ENCODE results near the gene GID8.

GID8 gene

GRCh38 chr20:62944746-62945145 lies 6.8 kb downstream of the GID8 start:
- DNase-seq, result no peak

DNA sequence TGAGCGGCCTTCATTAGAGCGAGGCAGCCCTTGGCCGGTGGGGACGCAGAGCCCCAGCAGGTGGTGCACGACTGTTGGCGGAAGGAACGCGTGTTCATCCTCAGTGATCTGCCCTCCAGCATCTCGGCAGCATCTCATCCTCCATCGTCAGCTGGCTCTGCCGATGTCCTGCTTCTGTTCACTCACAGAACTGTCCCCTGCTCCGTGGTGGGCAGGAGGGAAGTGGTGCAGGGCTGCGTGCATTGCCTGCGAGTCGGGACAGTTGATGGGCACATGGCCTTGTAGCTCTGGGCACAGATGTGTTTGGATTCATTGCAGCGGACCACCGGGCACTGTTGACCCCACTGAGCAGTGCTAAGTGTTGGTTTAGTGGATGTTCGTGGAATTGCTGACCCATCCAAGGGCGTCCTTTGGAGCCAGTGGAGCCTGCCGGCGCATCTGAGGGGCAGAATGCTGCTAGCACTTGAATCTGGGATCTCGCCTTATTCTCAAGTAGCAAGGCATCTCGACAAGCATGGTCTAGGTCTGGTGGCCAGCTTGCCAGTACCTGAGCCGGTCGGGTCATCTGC lies 7.9 kb downstream of the GID8 start:
- DNase-seq, result no peak

- no peak for DNase-seq
Measured at GRCh38 chr20:62946918-62947317, 9.0 kb downstream of the GID8 start.

GRCh38 chr20:62947532-62948300 lies 9.8 kb downstream of the GID8 start:
- no peak for DNase-seq

- DNase-seq, result no peak
Measured at GRCh38 chr20:62949153-62949821, 11.3 kb downstream of the GID8 start.

DNA sequence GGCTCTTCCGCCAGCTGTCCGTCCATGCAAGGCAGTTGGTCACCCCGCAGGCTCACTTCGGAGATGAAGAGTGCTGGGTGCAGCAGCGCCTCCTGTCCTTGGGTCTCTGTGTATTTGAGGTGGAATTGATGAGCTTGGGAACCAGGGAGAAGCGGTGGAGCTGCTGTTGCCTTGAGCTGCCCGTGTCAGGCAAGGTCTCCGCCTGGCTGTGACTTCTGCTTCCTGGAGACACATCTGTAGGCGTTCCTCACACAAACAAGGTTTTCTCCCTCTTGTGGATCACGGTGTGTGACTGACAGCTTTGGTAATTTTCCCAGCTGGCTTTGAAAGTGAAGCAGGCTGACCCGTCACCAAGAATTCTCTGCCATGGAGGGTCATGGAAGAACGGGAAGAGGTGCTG lies 12.0 kb downstream of the GID8 start:
- no peak for DNase-seq

DNA sequence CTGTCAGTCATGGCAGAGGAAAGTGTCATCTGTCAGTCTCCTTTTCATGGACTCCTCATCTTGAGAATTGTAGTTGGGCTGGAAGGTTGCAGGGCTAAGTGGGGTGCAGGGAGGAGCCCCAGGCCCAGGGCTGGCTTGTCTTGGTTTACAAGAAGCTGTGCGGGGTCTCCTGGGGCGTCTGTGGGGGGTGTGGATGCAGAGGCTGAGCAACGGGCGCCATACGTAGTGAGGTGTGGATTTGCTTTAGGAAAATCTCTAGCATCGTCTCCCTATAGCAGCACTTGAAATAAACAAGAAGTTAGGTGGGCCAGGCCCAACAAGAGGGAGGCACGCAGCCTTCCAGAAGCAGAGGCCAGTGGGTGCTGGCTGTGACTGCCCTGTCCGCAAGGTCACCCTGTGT lies 12.8 kb downstream of the GID8 start:
- no peak for DNase-seq

- DNase-seq, result no peak
Measured at GRCh38 chr20:62951143-62951895, 13.4 kb downstream of the GID8 start.

GRCh38 chr20:62951896-62952372 lies 14.0 kb downstream of the GID8 start:
- DNase-seq, result no peak

DNA sequence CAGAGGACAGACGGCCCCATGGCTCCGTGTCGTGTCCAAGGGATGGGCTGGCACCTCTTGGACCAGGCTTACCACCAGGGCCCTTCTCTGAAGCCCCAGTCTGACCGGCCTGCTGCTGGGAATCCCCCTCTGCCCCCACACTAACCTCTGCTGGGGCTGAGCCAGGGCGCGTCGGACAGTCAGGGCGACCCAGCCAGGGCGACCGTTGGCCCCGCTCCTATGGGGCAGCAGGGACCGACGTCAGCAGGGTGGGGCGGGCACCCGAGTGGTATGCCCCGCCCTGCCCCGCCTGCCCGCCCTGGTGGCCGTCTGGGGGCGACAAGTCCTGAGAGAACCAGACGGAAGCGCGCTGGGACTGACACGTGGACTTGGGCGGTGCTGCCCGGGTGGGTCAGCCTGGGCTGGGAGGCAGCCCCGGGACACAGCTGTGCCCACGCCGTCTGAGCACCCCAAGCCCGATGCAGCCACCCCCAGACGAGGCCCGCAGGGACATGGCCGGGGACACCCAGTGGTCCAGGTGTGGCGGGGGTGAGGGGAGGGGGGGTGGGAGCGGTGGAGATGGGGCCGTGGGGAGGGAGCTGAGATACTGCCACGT lies 14.5 kb downstream of the GID8 start, which contains the start of gene SLC17A9:
Gene SLC17A9, plus strand, starts transcription at position 337 of the 595 bp plus-strand sequence. Its CDS starts 122 bp downstream, at position 459.
- peak; percentile 27 for DNase-seq

GRCh38 chr20:62952968-62953838 lies 15.3 kb downstream of the GID8 start:
- DNase-seq, result no peak

DNA sequence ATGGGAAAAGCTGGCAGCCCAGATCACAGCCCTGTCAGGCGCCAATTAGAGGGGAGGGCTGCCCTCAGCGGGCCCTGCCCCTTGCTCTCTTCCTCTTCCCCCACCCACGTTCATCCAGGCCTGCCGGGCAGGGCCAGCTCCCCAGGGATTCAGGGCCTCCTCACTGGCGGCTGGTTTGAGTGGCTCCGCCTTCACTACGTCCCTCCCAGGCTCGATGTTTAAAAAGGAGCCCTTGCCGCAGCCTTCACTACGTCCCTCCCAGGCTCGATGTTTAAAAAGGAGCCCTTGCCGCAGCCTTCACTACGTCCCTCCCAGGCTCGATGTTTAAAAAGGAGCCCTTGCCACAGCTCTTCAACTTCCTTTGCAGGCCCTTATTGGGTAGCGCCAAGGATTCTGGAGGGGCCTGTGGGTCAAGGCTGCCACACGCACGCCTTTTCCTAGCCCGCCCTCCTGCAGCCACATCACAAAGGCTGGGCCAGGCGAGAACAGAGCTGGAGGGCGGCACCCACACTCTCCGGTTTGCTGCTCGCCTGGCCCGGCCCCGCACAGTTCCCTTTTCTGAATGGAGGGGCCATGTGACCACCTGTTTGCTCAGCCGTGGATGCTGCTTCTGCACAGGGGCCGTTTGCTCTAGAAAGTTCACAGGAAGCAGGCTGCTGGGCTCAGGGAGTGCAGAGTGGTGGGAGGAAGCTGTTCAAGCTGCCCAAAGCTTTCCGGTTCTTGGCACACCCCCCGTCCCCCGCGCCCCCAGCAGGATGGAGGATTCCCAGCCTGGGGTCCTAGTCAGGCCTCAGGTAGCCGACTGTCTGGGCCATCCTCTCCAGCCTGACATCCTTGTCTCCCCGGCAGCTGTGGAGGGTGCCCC lies 16.1 kb downstream of the GID8 start:
- peak; percentile 67 for DNase-seq

DNA sequence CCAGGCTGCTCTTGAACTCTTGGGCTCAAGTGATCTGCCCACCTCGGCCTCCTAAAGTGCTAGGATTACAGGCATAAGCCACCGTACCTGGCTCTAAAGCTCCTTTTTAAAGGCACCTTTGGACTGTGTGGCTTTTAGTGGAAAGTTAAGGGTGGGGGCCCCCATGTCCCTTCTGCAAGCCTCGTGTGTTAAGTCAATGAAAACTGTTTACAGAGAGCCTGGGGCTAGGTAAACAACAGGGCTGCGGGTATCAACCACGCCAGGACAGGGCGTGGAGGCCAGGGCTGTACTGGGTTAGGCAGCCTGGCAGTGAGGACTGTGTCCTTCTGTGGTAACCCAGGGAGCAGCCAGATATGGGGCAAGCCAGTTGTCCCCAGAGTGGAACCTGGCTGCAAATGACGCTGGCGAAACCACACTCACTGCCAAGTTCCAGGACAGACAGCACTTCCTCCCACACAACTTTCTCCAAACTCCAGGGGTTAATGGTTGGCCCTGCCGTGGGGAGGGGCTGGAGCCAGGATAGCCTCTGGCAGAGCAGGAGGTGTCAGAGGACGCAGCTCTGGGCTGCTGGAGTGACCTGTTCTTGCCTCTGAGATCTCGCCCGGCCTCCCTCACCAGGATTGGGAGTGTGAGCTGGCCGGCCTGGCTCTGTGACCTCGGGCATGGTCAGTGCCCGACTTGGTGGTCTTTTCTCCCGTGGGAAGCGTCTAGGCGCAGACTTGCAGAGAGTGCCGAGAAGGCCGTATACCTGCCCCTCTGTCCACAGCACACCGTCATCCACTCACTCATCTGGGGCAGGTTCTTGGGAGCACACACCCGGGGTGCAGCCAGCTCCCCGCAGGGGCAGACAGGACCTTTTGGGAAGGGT lies 17.8 kb downstream of the GID8 start:
- DNase-seq, result no peak

- DNase-seq, result no peak
Measured at GRCh38 chr20:62956387-62957135, 18.6 kb downstream of the GID8 start.

GRCh38 chr20:62957136-62958117 lies 19.5 kb downstream of the GID8 start:
- no peak for DNase-seq

GRCh38 chr20:62958388-62959100 lies 20.6 kb downstream of the GID8 start:
- no peak for DNase-seq
